Upper lobe of left lung (tissue), 6 donors: Measurements from ENCODE around the gene S100A8. TPM values are rescaled to one million over a fixed set of nuclear protein-coding genes. Genes with fewer than 3 reads are reported as not detected.

Source experiments
- ATAC-seq, 2 donors: fragments of 200-7000 bp; cut with Tn5 transposase; one replicate each; pipeline ENCODE4 v1.9.1; 2022; ENCODE audit warnings: mild to moderate bottlenecking in 2 of 2, moderate library complexity in 2 of 2; ENCODE audit not compliant: low FRiP score in 2 of 2
- DNase-seq, 2 donors: peaks; one replicate each; pipeline ENCODE4 v3.0.0-alpha.2; 2019 to 2020
- H3K27ac ChIP-seq, 4 donors: fragments of 200-600 bp; sonication (generic); one replicate each; pipeline ENCODE4 v1.5.1; 2016 to 2019
- H3K27me3 ChIP-seq, 4 donors: fragments of 200-600 bp; sonication (generic); one replicate each; pipeline ENCODE4 v1.5.1; 2017 to 2019
- H3K36me3 ChIP-seq, 4 donors: fragments of 200-600 bp; sonication (generic); one replicate each; pipeline ENCODE4 v1.5.1; 2016 to 2019
- H3K4me1 ChIP-seq, 4 donors: fragments of 200-600 bp; sonication (generic); one replicate each; pipeline ENCODE4 v1.5.1; 2018 to 2019
- H3K4me3 ChIP-seq, 4 donors: fragments of 200-600 bp; sonication (generic); one replicate each; pipeline ENCODE4 v1.5.1; 2017 to 2019; ENCODE audit warnings: mild to moderate bottlenecking in 2 of 4, moderate library complexity in 1 of 4
- H3K9me3 ChIP-seq, 4 donors: fragments of 200-600 bp; sonication (generic); one replicate each; pipeline ENCODE4 v1.5.1; 2018 to 2019
- EP300 ChIP-seq, 4 donors: sonication (generic); formaldehyde crosslinking; IDR thresholded peaks; one replicate each; pipeline ENCODE4 v1.5.1; 2017; ENCODE audit warnings: antibody characterized with exemption in 4 of 4, control low read depth in 2 of 4
- POLR2A ChIP-seq, 4 donors: fragments of 450-650 bp; IDR thresholded peaks; one replicate each; pipeline ENCODE4 v1.5.1; 2016 to 2017; ENCODE audit warnings: antibody characterized with exemption in 4 of 4, mild to moderate bottlenecking in 2 of 4
- POLR2AphosphoS5 ChIP-seq, 2 donors: sonication (generic); formaldehyde crosslinking; IDR thresholded peaks; one replicate each; pipeline ENCODE4 v1.5.1; 2017; ENCODE audit warnings: antibody characterized with exemption in 2 of 2
- WGBS, 2 donors: methylation state at CpG; one replicate each; pipeline ENCODE4 v1.1.5; 2017 to 2018; 5-methylcytosine and 5-hydroxymethylcytosine counted together
- total RNA-seq, 6 donors: library from RNA; depleted of rRNA in 4 of 6; stranded (reverse); fragments of >200 nt in 4 of 6; gene quantifications; one replicate each; pipeline versions ENCODE4 v1.1.0 to v1.2.1, GENCODE V29; 2016 to 2021
- TF ChIP-seq, protein P1 (sequence below), 6 experiments: fragments of 450-650 bp in 4 of 6; fragments of 200-600 bp in 2 of 6; sonication (generic) in 2 of 6; IDR thresholded peaks; one replicate each; pipeline ENCODE4 v1.5.1; 2016 to 2019; ENCODE audit warnings: antibody characterized with exemption in 6 of 6
- donor health status: DM: no; HTN: no; CAD: no; lungs with moderate emphysema.
- donor health status: DM: no; HTN: yes; CAD: no; lungs with severe emphysema.

Gene S100A8
- total RNA-seq, 6 donors from 2014 or later = 49.2 to 842 (median 194) TPM

DNA sequence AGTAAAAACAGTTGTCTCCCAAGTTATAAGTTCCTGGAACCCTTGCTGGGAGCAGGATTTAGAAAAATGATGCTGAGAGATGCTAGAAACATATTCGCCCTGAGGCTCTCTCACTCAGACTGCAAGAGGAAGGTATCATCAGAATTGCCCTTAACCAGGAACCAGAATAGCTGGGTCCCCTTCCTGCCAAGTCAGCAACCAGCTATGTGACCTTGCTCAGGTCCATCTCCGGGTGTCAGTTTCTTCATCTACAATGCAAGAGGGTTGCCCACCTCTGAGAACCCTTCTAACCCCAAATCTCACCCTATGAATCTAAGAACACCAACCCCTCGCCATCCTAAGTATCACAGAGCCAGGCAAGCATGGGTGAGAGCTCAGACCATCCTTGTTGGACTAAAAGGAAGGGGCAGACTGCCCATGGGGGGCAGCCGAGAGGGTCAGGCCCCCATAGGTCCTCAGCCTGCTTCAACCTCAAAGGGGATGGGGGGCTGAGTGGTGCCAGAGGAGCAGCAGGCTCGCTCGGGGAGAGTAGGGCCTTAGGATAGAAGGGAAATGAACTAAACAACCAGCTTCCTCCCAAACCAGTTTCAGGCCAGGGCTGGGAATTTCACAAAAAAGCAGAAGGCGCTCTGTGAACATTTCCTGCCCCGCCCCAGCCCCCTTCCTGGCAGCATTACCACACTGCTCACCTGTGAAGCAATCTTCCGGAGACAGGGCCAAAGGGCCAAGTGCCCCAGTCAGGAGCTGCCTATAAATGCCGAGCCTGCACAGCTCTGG lies 33.6 kb downstream of the S100A8 start:
- peaks cover 3 to 30% (median 20%) of the 10 kb centered on the region in 4 donors for H3K4me1 ChIP-seq
- no peaks in the 10 kb centered on the region for H3K9me3 ChIP-seq
- ATAC-seq = peak; percentile 76 to 89
- peak in 1 of 2 donors; percentile 94 for DNase-seq
- WGBS, 2 donors = 37 to 55% methylated on average over 10 of the region's 10 CpGs
- peak overlapping the region in 3 of 4 donors; percentile 23 to 45 (median 36) for H3K4me3 ChIP-seq
- no peaks in the 10 kb centered on the region for H3K36me3 ChIP-seq
- H3K27ac ChIP-seq = peak overlapping the region; percentile 78 to 84 (median 80)
- H3K27me3 ChIP-seq = no peaks in the 10 kb centered on the region
- TF ChIP-seq EP300 (IDR thresholded peaks at IDR 0.05) = peak in 2 of 4 donors; percentile 49 to 50
- TF ChIP-seq POLR2A (IDR thresholded peaks at IDR 0.05) = peak in 1 of 4 donors; percentile 79
- peak; percentile 89 to 95 for TF ChIP-seq POLR2AphosphoS5 (IDR thresholded peaks at IDR 0.05)
- TF ChIP-seq, protein P1, sequence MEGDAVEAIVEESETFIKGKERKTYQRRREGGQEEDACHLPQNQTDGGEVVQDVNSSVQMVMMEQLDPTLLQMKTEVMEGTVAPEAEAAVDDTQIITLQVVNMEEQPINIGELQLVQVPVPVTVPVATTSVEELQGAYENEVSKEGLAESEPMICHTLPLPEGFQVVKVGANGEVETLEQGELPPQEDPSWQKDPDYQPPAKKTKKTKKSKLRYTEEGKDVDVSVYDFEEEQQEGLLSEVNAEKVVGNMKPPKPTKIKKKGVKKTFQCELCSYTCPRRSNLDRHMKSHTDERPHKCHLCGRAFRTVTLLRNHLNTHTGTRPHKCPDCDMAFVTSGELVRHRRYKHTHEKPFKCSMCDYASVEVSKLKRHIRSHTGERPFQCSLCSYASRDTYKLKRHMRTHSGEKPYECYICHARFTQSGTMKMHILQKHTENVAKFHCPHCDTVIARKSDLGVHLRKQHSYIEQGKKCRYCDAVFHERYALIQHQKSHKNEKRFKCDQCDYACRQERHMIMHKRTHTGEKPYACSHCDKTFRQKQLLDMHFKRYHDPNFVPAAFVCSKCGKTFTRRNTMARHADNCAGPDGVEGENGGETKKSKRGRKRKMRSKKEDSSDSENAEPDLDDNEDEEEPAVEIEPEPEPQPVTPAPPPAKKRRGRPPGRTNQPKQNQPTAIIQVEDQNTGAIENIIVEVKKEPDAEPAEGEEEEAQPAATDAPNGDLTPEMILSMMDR (IDR thresholded peaks at IDR 0.05) = no peak

DNA sequence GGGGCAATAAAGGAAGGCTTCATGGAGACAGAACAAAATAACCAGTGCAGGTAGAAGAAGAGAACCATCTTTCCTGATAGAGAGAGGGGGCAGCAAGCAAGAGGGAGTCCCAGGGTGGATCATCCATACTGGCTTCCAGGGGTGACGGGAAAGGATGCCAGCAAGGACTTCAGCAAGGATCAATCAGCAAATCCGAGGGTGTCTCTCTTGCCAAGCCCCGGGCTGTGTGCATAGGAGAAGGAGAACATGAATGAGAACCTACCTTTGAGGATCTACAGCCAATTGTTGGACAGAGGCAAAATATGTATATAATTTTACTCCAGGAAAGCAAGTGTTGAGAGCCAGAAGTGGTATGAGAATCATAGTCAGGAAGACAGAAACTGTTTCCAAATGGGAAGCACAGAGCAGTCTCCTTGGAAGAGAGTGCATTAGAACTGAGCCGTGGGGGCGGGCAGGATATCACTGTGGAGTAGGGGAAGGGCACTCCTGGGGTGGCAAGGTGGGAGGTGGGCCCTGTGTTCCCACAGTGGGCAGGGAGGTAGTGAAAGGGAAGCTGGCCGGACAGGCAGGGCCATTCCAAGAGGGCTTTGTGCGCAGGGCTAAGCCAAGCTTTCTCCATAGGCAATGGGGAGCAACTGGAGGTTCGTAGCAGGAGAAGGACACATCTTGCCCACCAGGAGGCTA lies 34.3 kb downstream of the S100A8 start:
- TF ChIP-seq, protein P1 (IDR thresholded peaks at IDR 0.05) = no peak
- TF ChIP-seq POLR2AphosphoS5 (IDR thresholded peaks at IDR 0.05) (no peak), EP300 (IDR thresholded peaks at IDR 0.05) (no peak), POLR2A (IDR thresholded peaks at IDR 0.05) (no peak)

DNA sequence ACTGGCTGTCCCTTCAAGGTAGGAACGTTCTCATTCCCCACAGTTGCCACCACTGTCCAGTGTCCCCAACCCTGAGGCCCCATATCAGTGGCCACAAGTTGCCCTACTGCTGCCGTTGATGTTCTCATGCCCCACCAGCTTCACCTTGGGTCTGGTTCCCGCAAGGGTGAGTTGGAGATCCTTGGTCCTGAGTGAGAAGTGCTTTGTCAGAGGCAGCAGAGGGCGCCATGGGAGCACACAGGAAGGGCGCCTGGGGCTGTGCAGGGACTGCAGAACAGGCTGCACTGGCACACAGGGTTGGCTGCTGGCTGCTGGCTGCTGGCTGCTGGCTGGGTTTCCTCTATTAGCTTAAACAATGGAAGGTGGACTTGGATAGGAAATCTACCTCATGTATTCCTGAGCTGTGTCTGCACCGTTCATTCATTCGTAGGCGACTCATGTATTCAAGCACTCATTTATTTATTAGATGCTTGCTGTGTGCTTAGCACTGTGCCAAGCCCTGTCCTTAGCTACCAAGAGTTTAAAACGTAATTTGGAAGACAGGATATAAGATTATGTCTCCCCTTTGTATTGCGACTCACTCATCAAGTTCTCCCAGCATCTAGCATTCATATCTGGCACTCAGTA lies 35.3 kb downstream of the S100A8 start:
- H3K27ac ChIP-seq = peak overlapping the region in 2 of 4 donors; percentile 80 to 84
- 52 to 55% methylated on average over 6 to 10 of the region's 10 CpGs for WGBS, 2 donors

More for the DNA sequence above, 34.3 kb downstream of the S100A8 start:
- H3K9me3 ChIP-seq = no peaks in the 10 kb centered on the region
- H3K36me3 ChIP-seq = no peaks in the 10 kb centered on the region
- H3K4me1 ChIP-seq = peaks cover 3 to 30% (median 20%) of the 10 kb centered on the region in 4 donors
- WGBS, 2 donors = 82% methylated on average over 8 of the region's 8 CpGs
- peak overlapping the region; percentile 78 to 84 (median 80) for H3K27ac ChIP-seq
- no peak for ATAC-seq
- no peak overlapping the region for H3K4me3 ChIP-seq
- no peak for DNase-seq
- no peaks in the 10 kb centered on the region for H3K27me3 ChIP-seq

DNA sequence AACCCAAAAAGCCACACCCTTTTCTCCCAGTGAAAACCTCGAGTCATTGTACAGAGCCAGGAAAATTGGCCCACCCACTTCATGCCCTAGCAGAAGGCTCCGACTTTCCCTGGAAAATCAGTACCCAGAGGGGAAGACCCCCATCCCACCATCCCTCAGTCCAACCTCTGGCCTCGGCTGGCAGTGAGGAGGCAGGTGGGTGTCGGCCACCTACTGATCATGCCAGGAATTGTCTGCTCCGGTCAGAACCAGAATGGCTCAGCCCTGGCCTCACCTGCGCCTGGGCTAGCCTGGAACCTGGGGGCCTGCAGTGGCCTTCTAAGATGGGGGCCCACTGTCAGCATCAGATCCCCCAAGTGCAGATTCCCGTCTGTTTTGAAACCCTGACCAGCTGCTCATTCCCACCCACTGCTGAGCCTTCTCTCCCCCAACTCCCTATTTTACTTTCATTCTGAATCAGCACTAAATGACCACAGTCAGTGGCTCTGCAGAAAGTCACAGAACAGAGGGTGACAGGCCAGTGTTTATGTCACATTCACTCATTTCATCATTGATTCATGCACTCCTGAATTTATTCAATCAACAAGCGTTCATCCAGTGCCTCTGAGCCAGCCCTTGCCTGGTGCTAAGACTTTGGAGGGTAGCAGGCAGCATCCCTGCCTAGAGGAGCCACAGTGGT lies 36.2 kb downstream of the S100A8 start:
- DNase-seq (no peak), ATAC-seq (no peak)
- 67 to 71% methylated on average over 4 to 7 of the region's 8 CpGs for WGBS, 2 donors
- H3K36me3 ChIP-seq = no peaks in the 10 kb centered on the region
- no peak overlapping the region for H3K27ac ChIP-seq
- H3K9me3 ChIP-seq = no peaks in the 10 kb centered on the region
- H3K4me1 ChIP-seq = peaks cover 0 to 23% (median 11%) of the 10 kb centered on the region in 4 donors
- TF ChIP-seq EP300 (IDR thresholded peaks at IDR 0.05) = no peak
- TF ChIP-seq, protein P1 (IDR thresholded peaks at IDR 0.05) = no peak
- H3K27me3 ChIP-seq = no peaks in the 10 kb centered on the region
- no peak overlapping the region for H3K4me3 ChIP-seq

More for the DNA sequence above, 35.3 kb downstream of the S100A8 start:
- H3K4me1 ChIP-seq = peaks cover 2 to 28% (median 17%) of the 10 kb centered on the region in 4 donors
- H3K36me3 ChIP-seq = no peaks in the 10 kb centered on the region
- TF ChIP-seq POLR2A (IDR thresholded peaks at IDR 0.05) (no peak), EP300 (IDR thresholded peaks at IDR 0.05) (no peak), POLR2AphosphoS5 (IDR thresholded peaks at IDR 0.05) (no peak)
- TF ChIP-seq, protein P1 (IDR thresholded peaks at IDR 0.05) = peak; percentile 28 to 73 (median 62)
- no peak overlapping the region for H3K4me3 ChIP-seq
- DNase-seq = peak; percentile 70 to 93
- H3K27me3 ChIP-seq = no peaks in the 10 kb centered on the region
- no peaks in the 10 kb centered on the region for H3K9me3 ChIP-seq
- ATAC-seq = peak; percentile 77 to 83
